A549 (cell line): Measurements from ENCODE around the gene AJUBA. TPM values are rescaled to one million over a fixed set of nuclear protein-coding genes. Genes with fewer than 3 reads are reported as not detected.

Source experiments
- ATAC-seq, 2 experiments: fragments of 200-7000 bp in 1 of 2; fragments of >200 bp in 1 of 2; cut with Nextera tagmentation in 1 of 2; cut with Tn5 transposase in 1 of 2; 3 replicates each; pipeline versions ENCODE4 v1.8.0 to v1.9.1; 2018 to 2020; ENCODE audit warnings: mild to moderate bottlenecking in 1 of 2, moderate library complexity in 1 of 2
- CTCF ChIA-PET: fragments of 300-600 bp; sonication (Branson Sonifier 250); formaldehyde crosslinking; extraction: SDS; loops from one replicate; lab custom pipeline; 2021; ENCODE audit warnings: antibody characterized with exemption, inconsistent platforms; lab: Yijun Ruan, JAX
- POLR2A ChIA-PET: fragments of 350-600 bp; formaldehyde crosslinking; extraction: SDS; loops from one replicate; lab custom pipeline; 2021; ENCODE audit warnings: antibody characterized with exemption, inconsistent platforms; lab: Yijun Ruan, JAX
- DNase-seq, 2 experiments: peaks; one replicate each; pipeline versions ENCODE4 v3.0.0 to v3.0.0-alpha.2; 2011 to 2016; ENCODE audit warnings: low read depth in 1 of 2, low spot score in 1 of 2
- FAIRE-seq: peaks from 2 replicates; lab custom pipeline; 2011; peaks lifted over from hg19 to GRCh38; lab: Jason Lieb, UNC
- H3K27ac ChIP-seq, 2 experiments: fragments of >200 bp; sonication (Bioruptor Twin); formaldehyde crosslinking; 3 replicates each; pipeline ENCODE4 v1.5.1; 2016 to 2017
- H3K4me1 ChIP-seq: fragments of >200 bp; sonication (Bioruptor Twin); formaldehyde crosslinking; 3 replicates; pipeline ENCODE4 v1.6.1; 2016
- H3K4me2 ChIP-seq: fragments of >200 bp; sonication (Bioruptor Twin); formaldehyde crosslinking; 3 replicates; pipeline ENCODE4 v1.6.1; 2016
- H3K4me3 ChIP-seq: fragments of >200 bp; sonication (Bioruptor Twin); formaldehyde crosslinking; 3 replicates; pipeline ENCODE4 v1.5.1; 2016
- H3K9me3 ChIP-seq: fragments of >200 bp; sonication (Bioruptor Twin); formaldehyde crosslinking; 3 replicates; pipeline ENCODE4 v1.6.1; 2016
- CBX8 ChIP-seq: fragments of 200-600 bp; sonication (generic); IDR thresholded peaks from 2 replicates; pipeline ENCODE4 v1.6.1; 2016
- CHD2 ChIP-seq: fragments of 150-350 bp; IDR thresholded peaks from 2 replicates; pipeline ENCODE4 v1.6.1; 2014; ENCODE audit warnings: low read length; ENCODE audit not compliant: partially characterized antibody
- EHF ChIP-seq: fragments of 250-450 bp; sonication (Bioruptor Pico); IDR thresholded peaks from 2 replicates; pipeline ENCODE4 v1.5.0; 2020; ENCODE audit warnings: mild to moderate bottlenecking
- ESRRA ChIP-seq: fragments of 150-350 bp; IDR thresholded peaks from 2 replicates; pipeline ENCODE4 v1.6.1; 2014; ENCODE audit warnings: mild to moderate bottlenecking, low read length, borderline replicate concordance
- FOSB ChIP-seq: fragments of 250-450 bp; sonication (Bioruptor Pico); IDR thresholded peaks from 2 replicates; pipeline ENCODE4 v1.5.0; 2020; ENCODE audit warnings: mild to moderate bottlenecking, moderate library complexity
- FOSL2 ChIP-seq, 2 experiments: fragments of 450-650 bp in 1 of 2; fragments of >200 bp in 1 of 2; sonication (Bioruptor Twin) in 1 of 2; formaldehyde crosslinking; IDR thresholded peaks; 2 replicates each; pipeline versions ENCODE4 v1.5.0 to v1.6.1; 2016 to 2020; ENCODE audit warnings: mild to moderate bottlenecking in 1 of 2, moderate library complexity in 1 of 2
- HEYL ChIP-seq: fragments of 250-450 bp; sonication (Bioruptor Pico); IDR thresholded peaks from 2 replicates; pipeline ENCODE4 v1.8.0; 2021; ENCODE audit warnings: mild to moderate bottlenecking, moderate library complexity
- HMGXB4 ChIP-seq: fragments of 250-450 bp; sonication (Bioruptor Pico); IDR thresholded peaks from 2 replicates; pipeline ENCODE4 v1.5.0; 2021; ENCODE audit warnings: mild to moderate bottlenecking, moderate library complexity, borderline replicate concordance
- HOXB5 ChIP-seq: fragments of 250-450 bp; sonication (Bioruptor Pico); IDR thresholded peaks from 2 replicates; pipeline ENCODE4 v1.5.0; 2020; ENCODE audit warnings: mild to moderate bottlenecking, moderate library complexity
- KDM1A ChIP-seq: fragments of 200-600 bp; sonication (generic); IDR thresholded peaks from 2 replicates; pipeline ENCODE4 v1.6.1; 2016; ENCODE audit warnings: low read depth, mild to moderate bottlenecking
- MAFK ChIP-seq: fragments of 450-650 bp; IDR thresholded peaks from 2 replicates; pipeline ENCODE4 v1.6.1; 2014; ENCODE audit not compliant: partially characterized antibody
- NPAS2 ChIP-seq: fragments of 250-450 bp; sonication (Bioruptor Pico); IDR thresholded peaks from 2 replicates; pipeline ENCODE4 v1.8.0; 2022; ENCODE audit warnings: mild to moderate bottlenecking, moderate library complexity, borderline replicate concordance
- NR3C1 ChIP-seq: fragments of >200 bp; sonication (Bioruptor Twin); formaldehyde crosslinking; IDR thresholded peaks from 3 replicates; pipeline ENCODE4 v1.6.1; 2017
- PBX3 ChIP-seq: IDR thresholded peaks from 2 replicates; pipeline ENCODE4 v1.6.1; 2012
- PHF8 ChIP-seq: fragments of 200-600 bp; sonication (generic); IDR thresholded peaks from 2 replicates; pipeline ENCODE4 v1.6.1; 2016; ENCODE audit warnings: low read depth, mild to moderate bottlenecking, antibody characterized with exemption, moderate library complexity, borderline replicate concordance
- RARB ChIP-seq: fragments of 250-450 bp; sonication (Bioruptor Pico); IDR thresholded peaks from 2 replicates; pipeline ENCODE4 v1.8.0; 2021; ENCODE audit warnings: mild to moderate bottlenecking, moderate library complexity
- RFX5 ChIP-seq: fragments of 450-650 bp; IDR thresholded peaks from 2 replicates; pipeline ENCODE4 v1.7.1; 2014; ENCODE audit warnings: antibody characterized with exemption, mild to moderate bottlenecking, moderate library complexity
- RNF2 ChIP-seq: fragments of 200-600 bp; sonication (generic); IDR thresholded peaks from 2 replicates; pipeline ENCODE4 v1.6.1; 2016; ENCODE audit warnings: low read depth, mild to moderate bottlenecking, antibody characterized with exemption, moderate library complexity, borderline replicate concordance
- TP53 ChIP-seq: fragments of 250-450 bp; sonication (Bioruptor Pico); IDR thresholded peaks from 2 replicates; pipeline ENCODE4 v1.5.0; 2021; ENCODE audit warnings: mild to moderate bottlenecking, moderate library complexity
- ZC3H11A ChIP-seq: fragments of 450-650 bp; IDR thresholded peaks from 2 replicates; pipeline ENCODE4 v1.6.1; 2014; ENCODE audit warnings: antibody characterized with exemption, mild to moderate bottlenecking
- WGBS: methylation state at CpG from one replicate; pipeline ENCODE4 v1.1.6; 2017; ENCODE audit errors: missing lambda C conversion rate; 5-methylcytosine and 5-hydroxymethylcytosine counted together
- polyA plus RNA-seq, 4 experiments: library from polyadenylated mRNA; depleted of rRNA in 3 of 4; stranded (reverse); fragments of >200 nt; fragmentation: RNase III in 1 of 4; extraction: RNeasy Plus Mini Kit Qiagen cat#74134 plus additional on column Dnase treatment in 1 of 4; gene quantifications; 2 replicates in 3 of 4; 3 replicates in 1 of 4; pipeline ENCODE4 v1.2.3, GENCODE V29; 2011 to 2017
- TF ChIP-seq, protein P1 (sequence below): fragments of >200 bp; sonication (Bioruptor Twin); formaldehyde crosslinking; IDR thresholded peaks from 3 replicates; pipeline ENCODE4 v1.6.1; 2016
- TF ChIP-seq, protein P2 (sequence below): fragments of >200 bp; sonication (Bioruptor Twin); formaldehyde crosslinking; IDR thresholded peaks from 2 replicates; pipeline ENCODE4 v1.6.1; 2016
- TF ChIP-seq, protein P3 (sequence below): IDR thresholded peaks from 2 replicates; pipeline ENCODE4 v1.6.1; 2012; ENCODE audit warnings: low read depth, borderline replicate concordance

AJUBA gene
- polyA plus RNA-seq, 2 of the 4 experiments (the other 2 are of a cell fraction) = 53.4 to 98.0 TPM

- Histone ChIP-seq H3K27ac (no peak overlapping the region), H3K4me3 (no peak overlapping the region), H3K4me1 (no peaks in the 10 kb centered on the region), H3K9me3 (no peaks in the 10 kb centered on the region), H3K4me2 (no peak overlapping the region)
- ATAC-seq (peak in 1 of 2 experiments; percentile 26; a peak in 2 of 6 replicates), FAIRE-seq (no peak), DNase-seq (no peak)
- POLR2A ChIA-PET = no interaction called here
- CTCF ChIA-PET = interaction anchor here (0.8 to 4.2 kb wide), 11 partner anchors 8 to 91 kb away, joined by 3 to 19 read pairs (median 5); partner anchors contain the start of gene CDH24
- WGBS = 87% methylated on average over 7 of the region's 7 CpGs
- TF ChIP-seq PBX3 = no peak
- TF ChIP-seq HMGXB4 (CRISPR knock-in tag) = no peak
- no peak for TF ChIP-seq ZC3H11A
- TF ChIP-seq MAFK = no peak
- TF ChIP-seq, protein P1, sequence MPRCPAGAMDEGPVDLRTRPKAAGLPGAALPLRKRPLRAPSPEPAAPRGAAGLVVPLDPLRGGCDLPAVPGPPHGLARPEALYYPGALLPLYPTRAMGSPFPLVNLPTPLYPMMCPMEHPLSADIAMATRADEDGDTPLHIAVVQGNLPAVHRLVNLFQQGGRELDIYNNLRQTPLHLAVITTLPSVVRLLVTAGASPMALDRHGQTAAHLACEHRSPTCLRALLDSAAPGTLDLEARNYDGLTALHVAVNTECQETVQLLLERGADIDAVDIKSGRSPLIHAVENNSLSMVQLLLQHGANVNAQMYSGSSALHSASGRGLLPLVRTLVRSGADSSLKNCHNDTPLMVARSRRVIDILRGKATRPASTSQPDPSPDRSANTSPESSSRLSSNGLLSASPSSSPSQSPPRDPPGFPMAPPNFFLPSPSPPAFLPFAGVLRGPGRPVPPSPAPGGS = no peak
- no peak for TF ChIP-seq HEYL
- TF ChIP-seq, protein P2, sequence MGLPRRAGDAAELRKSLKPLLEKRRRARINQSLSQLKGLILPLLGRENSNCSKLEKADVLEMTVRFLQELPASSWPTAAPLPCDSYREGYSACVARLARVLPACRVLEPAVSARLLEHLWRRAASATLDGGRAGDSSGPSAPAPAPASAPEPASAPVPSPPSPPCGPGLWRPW = no peak
- no peak for TF ChIP-seq RARB
- TF ChIP-seq CBX8 = no peak
- TF ChIP-seq NR3C1 = no peak
These were observed 38.1 kb upstream of the AJUBA start for GRCh38 chr14:23020143-23021128.

DNA sequence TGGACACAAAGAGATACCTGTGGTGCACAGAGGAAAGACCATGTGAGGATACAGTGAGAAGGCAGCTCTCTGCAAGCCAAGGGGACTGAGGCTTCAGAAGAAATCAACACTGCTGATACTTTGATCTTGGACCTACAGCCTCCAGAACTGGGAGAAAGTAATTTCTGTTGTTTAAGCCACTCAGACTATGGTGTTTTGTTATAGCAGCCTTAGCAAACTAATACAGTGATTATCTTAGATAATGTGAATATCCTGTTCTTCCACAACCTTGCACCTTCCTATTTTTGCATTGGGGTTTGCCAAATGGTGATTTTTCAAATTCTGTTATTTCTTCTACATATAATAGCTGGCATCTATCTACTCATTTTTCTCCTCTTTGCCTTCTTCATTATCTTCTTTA, 35.8 kb upstream of the AJUBA start:
- ATAC-seq = no peak
- CTCF ChIA-PET = interaction anchor here (1.8 to 9.1 kb wide), 4 partner anchors 9 to 31 kb away, joined by 4 to 55 read pairs (median 31); no protein-coding TSS in a partner anchor
- no peak for TF ChIP-seq KDM1A
- TF ChIP-seq FOSB = no peak
- TF ChIP-seq, protein P1 = no peak
- TF ChIP-seq RFX5 = no peak
- no peak for TF ChIP-seq CHD2
- TF ChIP-seq RARB = no peak
- TF ChIP-seq ESRRA = no peak

DNA sequence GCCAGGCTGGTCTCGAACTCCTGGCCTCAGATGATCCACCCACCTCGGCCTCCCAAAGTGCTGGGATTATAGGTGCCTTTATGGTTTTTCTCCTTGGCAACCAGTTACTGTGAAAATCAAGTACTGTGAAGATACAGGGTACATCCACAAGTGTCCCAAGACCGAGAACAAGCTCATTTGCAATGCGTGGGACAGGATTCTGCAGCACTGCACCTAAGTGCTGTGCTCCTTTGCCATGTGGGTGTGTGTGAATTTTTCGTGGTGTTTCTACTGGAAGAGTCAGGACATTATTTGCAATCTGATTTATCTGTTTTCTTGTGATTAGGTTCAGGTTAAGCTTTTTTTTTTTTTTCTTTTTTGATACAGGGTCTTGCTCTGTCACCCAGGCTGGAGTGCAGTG, 34.7 kb upstream of the AJUBA start:
- CTCF ChIA-PET = interaction anchor here (0.8 to 9.1 kb wide), 6 partner anchors 10 to 41 kb away, joined by 3 to 55 read pairs (median 8); no protein-coding TSS in a partner anchor
- TF ChIP-seq HMGXB4 (CRISPR knock-in tag) = no peak
- TF ChIP-seq MAFK = no peak
- no peak for TF ChIP-seq NPAS2 (CRISPR knock-in tag)
- TF ChIP-seq, protein P3, sequence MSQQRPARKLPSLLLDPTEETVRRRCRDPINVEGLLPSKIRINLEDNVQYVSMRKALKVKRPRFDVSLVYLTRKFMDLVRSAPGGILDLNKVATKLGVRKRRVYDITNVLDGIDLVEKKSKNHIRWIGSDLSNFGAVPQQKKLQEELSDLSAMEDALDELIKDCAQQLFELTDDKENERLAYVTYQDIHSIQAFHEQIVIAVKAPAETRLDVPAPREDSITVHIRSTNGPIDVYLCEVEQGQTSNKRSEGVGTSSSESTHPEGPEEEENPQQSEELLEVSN = no peak
- TF ChIP-seq EHF (CRISPR knock-in tag) = no peak
- TF ChIP-seq FOSL2 (IDR thresholded peaks at IDR 0.05) = no peak
- no peak for TF ChIP-seq FOSL2 (CRISPR knock-in tag; IDR thresholded peaks at IDR 0.05)
- no peak for TF ChIP-seq TP53 (CRISPR knock-in tag)
- no peak for TF ChIP-seq RNF2
- no peak for TF ChIP-seq HOXB5 (CRISPR knock-in tag)
- TF ChIP-seq PHF8 = no peak

More for the DNA sequence above, 35.8 kb upstream of the AJUBA start:
- Histone ChIP-seq H3K4me1 (no peaks in the 10 kb centered on the region), H3K4me2 (no peak overlapping the region), H3K4me3 (no peak overlapping the region), H3K9me3 (no peaks in the 10 kb centered on the region), H3K27ac (no peak overlapping the region)
- DNase-seq (no peak), FAIRE-seq (no peak)
- POLR2A ChIA-PET = no interaction called here

More for the DNA sequence above, 34.7 kb upstream of the AJUBA start:
- no peak overlapping the region for H3K4me2 ChIP-seq
- POLR2A ChIA-PET = no interaction called here
- FAIRE-seq (no peak), DNase-seq (no peak), ATAC-seq (no peak)
- H3K9me3 ChIP-seq = no peaks in the 10 kb centered on the region
- H3K27ac ChIP-seq = no peak overlapping the region
- no peak overlapping the region for H3K4me3 ChIP-seq
- H3K4me1 ChIP-seq = no peaks in the 10 kb centered on the region
- 51% methylated on average over 5 of the region's 5 CpGs for WGBS
